Forelimb muscle (tissue), 1 donor: ENCODE results near the gene MAP1LC3B. TPM values are rescaled to one million over a fixed set of nuclear protein-coding genes. Genes with fewer than 3 reads are reported as not detected.

Experiments used
- DNase-seq: peaks from one replicate; pipeline ENCODE4 v3.0.0-alpha.2; 2013; ENCODE audit warnings: low read depth
- polyA plus RNA-seq: library from polyadenylated mRNA; unstranded; fragments of 120-200 nt; gene quantifications from one replicate; pipeline ENCODE4 v1.2.1, GENCODE V29; 2013; ENCODE audit not compliant: insufficient read length

MAP1LC3B gene
- polyA plus RNA-seq, 1 donor: 49.7 TPM

DNA sequence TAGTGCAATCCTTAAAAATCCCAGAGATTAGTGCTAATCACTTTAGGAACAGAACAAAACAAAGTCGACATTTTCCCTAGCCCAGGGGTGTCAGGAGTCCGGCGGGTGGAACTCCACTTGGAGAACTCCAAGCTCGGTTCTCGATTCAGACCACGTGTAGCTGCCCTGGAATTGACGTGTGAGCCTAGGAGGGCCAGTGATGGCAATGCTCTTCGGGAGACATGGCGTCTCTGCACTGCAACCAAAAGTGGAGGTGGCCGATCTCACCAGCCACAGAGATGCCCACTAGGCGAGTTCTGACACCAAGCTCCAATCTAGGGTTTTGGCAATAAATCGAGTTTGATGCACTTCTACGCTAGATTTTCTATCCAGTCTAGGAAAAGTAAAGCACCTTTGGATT lies 17.6 kb downstream of the MAP1LC3B start:
- no peak for DNase-seq

DNA sequence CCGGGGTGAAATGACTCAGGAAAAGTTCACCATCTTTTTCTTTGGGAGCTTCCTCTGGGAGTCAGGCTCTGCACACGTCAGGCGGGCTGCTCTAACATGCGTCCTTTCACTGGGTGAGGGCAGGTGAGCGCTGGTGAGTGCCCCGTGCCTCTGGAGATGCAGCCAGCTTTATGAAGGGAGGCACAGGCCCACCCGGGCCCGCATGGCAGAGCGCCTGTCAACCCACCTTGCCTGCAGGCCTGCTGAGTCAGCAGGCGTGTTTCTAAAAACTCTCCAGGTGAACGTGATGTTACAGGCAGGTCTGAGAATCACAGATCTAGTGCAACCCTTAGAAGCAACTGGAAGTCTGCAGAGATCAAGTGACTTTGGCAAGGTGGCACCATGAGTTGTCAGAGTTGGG lies 18.4 kb downstream of the MAP1LC3B start:
- no peak for DNase-seq

- no peak for DNase-seq
Measured at GRCh38 chr16:87410968-87411367, 18.8 kb downstream of the MAP1LC3B start.

DNA sequence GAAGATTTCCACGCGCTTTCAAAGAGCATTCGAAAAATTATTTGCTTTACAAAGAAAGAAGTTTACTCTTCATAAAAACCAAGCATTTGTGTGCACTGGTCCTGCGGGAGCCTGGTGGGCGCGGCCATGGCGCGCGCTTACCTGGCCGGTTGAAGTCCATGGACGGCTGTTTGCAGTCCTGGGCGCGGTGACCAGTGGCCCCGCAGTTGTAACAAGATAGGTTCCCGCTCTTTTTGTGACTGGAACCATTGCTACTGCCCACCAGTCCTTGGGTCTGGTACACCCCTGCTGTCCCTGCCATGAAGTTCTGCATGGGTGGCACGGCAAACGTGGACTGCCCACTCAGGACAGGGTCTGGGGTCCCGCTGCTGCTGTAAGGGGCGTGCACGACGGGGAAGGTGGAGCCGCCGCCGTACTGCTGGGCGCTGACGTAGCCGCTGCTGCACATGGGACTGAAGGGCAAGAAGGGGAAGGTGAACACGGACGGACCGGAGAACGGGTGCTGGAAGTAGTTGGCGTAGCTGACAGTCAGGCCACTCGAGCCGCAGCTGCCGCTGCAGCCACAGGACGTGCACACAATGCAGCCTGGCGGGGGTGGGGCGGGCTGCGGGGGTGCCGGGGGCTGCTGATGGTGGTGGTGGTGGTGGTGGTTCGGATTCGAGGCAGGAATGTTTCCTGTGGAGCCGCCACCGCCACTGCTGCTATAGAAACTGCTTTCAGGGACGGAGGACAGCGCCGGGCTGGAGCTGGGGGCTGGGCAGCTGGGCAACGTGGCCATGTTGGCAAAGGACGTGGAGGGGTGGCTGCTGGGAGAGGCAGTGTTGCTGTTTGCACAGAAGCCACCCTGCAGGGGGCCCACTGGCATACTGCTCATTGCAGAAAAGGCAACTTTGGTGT lies 19.5 kb downstream of the MAP1LC3B start:
- DNase-seq: no peak

DNA sequence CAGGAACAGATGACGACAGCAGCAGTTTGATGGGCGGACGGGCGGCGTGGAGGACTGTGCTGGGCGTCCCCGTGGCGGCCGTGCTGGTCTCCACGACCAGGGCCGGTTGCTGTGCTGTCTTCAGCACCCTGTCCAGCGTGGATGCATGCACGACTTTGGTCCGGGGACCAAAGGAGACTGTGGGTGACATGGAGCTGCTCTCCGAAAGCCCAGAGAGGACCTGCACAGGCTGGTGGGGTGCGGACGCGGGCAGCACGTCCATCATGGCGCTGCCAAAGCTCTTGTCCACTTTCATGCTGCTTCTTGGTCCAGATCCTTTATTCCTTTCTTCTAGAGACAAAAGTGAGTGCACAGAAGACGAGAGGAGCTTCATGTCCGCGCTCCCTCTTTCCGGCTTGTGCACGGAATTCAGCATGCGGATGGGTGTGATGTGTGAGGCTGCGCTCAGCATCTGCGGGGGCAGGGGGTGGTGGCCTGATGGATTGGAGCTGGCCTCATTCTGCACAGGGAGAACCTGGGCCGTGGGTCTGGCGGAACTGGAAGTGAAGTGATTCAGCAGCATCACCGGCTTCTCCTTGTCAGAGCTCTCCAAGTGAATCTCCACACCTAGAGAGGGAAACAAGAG lies 20.3 kb downstream of the MAP1LC3B start:
- DNase-seq: no peak

- DNase-seq: no peak
Measured at GRCh38 chr16:87412996-87413421, 20.9 kb downstream of the MAP1LC3B start.

DNA sequence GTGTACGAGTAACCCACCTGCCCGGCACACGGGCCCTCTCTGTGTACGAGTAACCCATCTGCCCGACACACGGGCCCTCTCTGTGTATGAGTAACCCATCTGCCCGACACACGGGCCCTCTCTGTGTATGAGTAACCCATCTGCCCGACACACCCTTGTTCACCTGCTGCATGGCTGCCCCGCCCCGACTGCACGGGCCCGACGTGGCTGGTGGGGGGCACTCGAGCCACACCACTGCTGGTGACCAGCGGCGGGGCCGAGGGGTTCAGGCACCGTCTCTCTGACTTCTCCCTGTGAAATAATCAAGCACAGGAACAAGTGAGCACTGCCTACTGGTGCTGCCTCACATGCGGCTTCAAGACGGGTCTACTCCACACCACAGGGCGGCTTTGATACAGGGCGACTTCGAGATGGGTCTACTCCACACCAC lies 22.1 kb downstream of the MAP1LC3B start:
- DNase-seq: no peak

- no peak for DNase-seq
Measured at GRCh38 chr16:87415441-87415840, 23.3 kb downstream of the MAP1LC3B start.

DNA sequence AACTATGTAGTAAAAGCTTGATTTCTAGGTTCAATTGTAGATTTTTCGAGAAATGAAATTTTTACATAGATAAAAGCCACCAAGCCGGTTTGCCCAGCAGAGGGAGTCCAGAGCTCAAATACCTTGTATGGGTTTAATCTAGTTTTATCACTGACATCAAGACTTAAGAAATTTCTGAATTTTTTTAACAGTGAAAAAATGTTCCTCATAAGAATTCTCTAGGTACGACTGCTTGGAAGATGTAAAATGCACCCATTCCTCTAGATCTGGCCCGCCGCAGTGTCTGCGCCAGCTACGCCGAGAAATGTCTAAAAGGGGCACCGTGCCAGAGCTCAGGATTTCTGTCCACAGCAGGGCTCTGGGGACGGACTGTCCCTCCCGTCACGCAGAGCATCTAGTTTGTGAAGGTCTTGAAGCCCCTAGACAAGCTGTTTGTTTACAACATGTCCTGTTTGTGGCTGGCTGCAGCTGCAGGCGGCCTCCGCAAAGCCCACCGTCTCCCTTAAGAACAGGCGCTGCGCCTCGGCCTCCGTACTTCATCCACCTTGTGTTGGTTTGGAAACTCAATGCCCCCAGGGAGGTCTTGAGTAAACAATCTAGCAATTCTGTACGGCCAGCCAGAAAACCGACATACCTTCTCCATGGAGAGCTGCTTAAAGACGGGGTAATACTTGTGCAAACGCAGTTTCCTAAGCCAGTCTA lies 24.8 kb downstream of the MAP1LC3B start:
- DNase-seq: no peak

DNA sequence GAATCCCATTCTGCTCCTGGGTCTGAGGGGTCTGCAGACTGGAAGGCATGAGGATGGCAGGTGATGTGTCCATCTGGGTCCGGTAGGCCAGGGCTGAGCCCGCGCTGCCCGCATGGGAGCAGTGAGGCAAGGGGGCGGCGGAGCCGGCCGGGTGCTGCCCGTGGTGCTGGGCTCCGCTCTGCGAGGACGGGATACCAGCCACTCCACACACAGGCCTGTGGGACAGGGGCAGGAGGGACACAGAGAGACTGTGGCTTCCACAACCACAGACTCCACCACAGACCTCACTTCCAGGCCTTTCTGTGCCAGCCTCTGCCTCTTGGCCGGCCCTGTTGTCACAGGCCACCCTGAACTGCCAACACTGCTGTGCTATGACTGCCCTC lies 25.4 kb downstream of the MAP1LC3B start:
- DNase-seq: no peak

- DNase-seq: no peak
Measured at GRCh38 chr16:87418216-87418615, 26.1 kb downstream of the MAP1LC3B start.

- no peak for DNase-seq
Measured at GRCh38 chr16:87418644-87419043, 26.5 kb downstream of the MAP1LC3B start.

DNA sequence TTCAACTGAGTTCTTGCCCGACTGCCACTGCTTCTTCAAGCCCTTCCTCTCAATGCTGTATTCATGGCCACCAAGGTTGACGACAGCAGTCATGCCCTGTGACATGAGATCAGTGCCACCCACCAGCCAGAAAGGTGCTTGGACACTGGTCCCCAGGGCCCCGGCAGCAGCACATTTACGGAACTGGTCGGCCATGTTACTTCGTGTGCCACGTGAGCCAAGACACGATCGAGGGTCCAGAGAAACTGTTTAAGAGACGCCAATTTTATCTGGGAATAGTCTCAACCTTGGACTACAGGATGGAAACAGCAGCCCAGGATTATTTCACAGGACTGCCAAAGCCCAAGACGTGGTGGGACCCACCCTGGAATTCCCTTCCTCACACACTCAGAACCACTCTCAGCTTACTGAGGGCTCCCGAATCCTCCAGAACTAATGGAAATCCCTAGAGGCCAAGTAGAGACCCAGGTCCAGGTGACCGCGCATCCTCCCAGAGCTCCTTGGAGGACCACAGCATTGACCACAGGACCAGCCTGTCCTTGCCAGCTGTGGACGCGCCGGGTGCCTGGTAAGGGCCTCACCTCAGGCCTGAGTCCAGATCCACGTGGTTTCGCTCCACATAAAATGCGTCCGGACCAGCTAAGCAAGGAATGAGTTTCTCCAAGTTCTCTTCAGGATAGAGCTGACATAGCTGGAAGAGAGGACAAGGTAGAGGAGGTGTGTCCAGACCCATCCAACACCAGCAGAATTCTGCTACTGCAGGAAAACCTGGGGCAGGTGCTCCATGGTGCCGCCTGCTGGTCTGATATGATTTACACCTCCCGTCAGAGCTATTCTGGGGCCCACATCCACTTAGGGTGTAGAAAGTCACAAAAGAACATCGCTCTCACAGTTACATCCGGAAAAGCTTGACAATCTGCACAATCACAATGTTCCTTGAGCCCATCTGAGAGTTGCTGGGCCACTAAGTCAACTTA lies 28.2 kb downstream of the MAP1LC3B start:
- no peak for DNase-seq

- DNase-seq: no peak
Measured at GRCh38 chr16:87421003-87421912, 29.1 kb downstream of the MAP1LC3B start.

DNA sequence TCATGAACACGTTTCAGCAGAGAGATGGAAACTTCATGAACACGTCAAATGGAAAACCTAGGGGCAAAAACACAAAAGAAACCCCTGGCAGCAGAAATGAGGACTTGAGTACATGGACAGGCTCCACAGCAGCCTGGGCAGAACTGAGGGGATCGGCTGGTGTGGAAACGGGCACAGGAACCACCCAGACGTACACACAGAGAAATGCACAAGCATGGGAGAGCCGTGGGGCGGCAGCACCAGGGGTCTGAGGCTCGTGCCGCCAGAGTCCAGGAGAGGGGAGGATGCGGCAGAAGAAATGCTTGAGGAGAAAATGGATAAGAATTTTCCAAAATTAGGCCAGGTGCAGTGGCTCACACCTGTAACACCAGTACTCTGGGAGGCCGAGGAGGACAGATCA lies 30.0 kb downstream of the MAP1LC3B start:
- no peak for DNase-seq

DNA sequence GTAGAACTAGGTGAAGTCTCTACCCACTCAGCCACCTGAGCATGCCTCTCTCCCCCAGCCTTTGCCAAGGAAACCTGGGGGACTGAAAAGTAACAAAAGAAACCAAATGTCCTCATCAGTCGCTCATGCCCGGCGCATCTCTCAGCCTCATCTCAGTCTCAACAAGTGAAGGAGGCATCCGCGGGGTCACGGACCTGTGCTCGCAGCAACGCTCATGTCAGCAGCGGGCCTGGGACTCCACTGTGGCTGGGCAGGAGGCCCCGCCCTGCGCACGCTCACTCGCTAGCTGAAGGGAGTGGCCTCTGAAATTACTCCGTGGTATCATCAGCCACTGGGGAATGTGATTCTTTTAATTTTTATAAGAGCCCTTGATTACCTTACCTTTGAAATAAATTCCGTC lies 31.3 kb downstream of the MAP1LC3B start:
- no peak for DNase-seq

DNA sequence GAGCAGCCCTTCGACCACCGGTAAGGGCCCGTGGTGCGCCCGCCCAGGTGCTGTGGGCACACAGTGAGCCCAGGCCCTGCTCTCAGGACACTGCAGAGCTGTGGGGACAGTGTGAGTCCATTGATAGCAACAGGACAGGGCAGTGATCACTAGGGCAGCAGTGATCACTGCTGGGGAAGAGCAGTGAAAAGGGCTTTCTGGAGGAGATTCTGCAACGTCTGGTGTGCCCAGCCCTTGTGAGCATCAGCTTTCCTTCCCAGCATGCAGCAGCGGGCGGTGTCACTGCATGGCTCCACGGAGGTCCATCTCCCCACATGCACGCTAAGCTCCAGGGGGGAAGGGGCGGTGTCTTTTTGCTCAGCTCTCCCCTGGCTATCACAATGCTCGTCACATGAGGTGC lies 32.1 kb downstream of the MAP1LC3B start:
- DNase-seq: no peak

DNA sequence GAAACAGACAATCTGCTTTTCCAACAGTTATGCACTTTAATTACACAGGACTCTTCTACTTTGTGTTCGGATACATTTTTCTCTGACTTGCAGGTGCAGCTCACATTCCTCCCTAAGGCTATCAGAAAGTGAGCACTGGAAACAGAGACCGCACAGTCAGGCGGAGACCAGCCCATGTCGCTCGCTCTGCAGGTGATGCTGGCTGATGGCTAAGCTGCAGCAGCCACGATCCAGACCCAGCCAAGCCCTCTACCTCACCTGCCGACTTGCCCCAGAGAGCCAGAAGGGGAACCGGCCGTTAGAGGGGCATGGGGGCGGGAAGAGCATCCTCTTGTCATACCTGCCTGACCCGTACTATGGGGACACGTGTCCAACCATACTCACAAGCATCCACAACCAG lies 33.8 kb downstream of the MAP1LC3B start:
- no peak for DNase-seq

- DNase-seq: no peak
Measured at GRCh38 chr16:87426423-87427215, 34.5 kb downstream of the MAP1LC3B start.
